Measurements from ENCODE around the gene HSPBAP1.

HSPBAP1 gene

DNA sequence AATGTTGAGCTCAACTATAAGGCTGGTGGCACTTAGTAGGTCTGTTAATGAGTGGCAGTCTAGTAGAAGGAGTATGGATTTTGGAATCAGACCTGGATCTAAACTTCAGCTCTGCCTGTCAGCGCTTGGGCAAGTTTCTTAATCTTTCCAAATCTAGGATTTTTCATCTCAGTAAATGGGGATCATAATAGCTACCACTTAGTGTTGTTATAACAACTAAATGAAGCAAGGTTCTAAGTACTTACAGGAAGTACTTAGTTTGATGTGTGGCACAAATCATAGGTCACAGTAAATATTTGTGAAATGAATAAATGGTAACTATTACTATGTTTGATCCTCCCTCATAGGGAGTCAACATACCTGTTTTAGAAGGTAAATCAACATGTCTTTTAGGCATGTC is 32.6 kb upstream of the HSPBAP1 start:
- no peaks in the 10 kb centered on the region for H4K20me1 ChIP-seq (ENCODE audit: control insufficient read depth, insufficient read depth, low read depth, low read length)
- no peaks in the 10 kb centered on the region for H3K79me2 ChIP-seq (ENCODE audit: control insufficient read depth, low read length)
- no peak overlapping the region for H3K27ac ChIP-seq (ENCODE audit: low read depth, low read length)
- no peak overlapping the region for H3K4me3 ChIP-seq (ENCODE audit: low read length)
- H3K27me3 ChIP-seq (ENCODE audit: control insufficient read depth, low read length) = no peaks in the 10 kb centered on the region
- H3K36me3 ChIP-seq (ENCODE audit: control insufficient read depth, low read length) = no peaks in the 10 kb centered on the region
- H3K4me2 ChIP-seq (ENCODE audit: low read length) = no peak overlapping the region
- H3K4me1 ChIP-seq (ENCODE audit: control insufficient read depth, low read length) = no peaks in the 10 kb centered on the region
- TF ChIP-seq, protein P1, sequence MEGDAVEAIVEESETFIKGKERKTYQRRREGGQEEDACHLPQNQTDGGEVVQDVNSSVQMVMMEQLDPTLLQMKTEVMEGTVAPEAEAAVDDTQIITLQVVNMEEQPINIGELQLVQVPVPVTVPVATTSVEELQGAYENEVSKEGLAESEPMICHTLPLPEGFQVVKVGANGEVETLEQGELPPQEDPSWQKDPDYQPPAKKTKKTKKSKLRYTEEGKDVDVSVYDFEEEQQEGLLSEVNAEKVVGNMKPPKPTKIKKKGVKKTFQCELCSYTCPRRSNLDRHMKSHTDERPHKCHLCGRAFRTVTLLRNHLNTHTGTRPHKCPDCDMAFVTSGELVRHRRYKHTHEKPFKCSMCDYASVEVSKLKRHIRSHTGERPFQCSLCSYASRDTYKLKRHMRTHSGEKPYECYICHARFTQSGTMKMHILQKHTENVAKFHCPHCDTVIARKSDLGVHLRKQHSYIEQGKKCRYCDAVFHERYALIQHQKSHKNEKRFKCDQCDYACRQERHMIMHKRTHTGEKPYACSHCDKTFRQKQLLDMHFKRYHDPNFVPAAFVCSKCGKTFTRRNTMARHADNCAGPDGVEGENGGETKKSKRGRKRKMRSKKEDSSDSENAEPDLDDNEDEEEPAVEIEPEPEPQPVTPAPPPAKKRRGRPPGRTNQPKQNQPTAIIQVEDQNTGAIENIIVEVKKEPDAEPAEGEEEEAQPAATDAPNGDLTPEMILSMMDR (IDR thresholded peaks at IDR 0.05; ENCODE audit: low read depth, low read length, poor library complexity, severe bottlenecking) = no peak
- no peak for TF ChIP-seq EZH2phosphoT487 (IDR thresholded peaks at IDR 0.05; ENCODE audit: borderline replicate concordance, low read length)
- H3K9me2 ChIP-seq (replicated peaks; ENCODE audit: control insufficient read depth, low read length) = no peaks in the 10 kb centered on the region
- H3K9me3 ChIP-seq (ENCODE audit: control insufficient read depth, insufficient read depth, low read length) = no peaks in the 10 kb centered on the region
- H3F3A ChIP-seq (ENCODE audit: control insufficient read depth, insufficient read depth) = no peaks in the 10 kb centered on the region

DNA sequence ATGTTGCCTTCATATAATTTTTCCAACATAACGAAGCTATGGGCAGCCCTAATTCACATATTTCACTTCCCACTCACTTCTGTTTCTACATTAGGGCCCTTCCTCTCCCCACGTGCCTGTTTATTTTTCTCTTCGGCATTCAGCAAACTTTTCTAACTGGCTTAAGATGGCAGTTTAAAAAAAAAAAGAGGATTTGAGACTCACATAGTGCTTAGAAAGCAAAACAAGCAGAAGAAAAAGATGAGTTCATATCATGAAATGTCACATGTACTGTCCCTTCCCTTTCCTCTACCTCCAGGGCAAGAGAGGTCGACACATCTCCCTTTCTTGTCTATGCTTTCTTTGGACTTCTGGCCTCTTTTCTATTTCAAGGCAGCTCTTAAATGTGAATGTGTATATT is 31.8 kb upstream of the HSPBAP1 start:
- Histone ChIP-seq H3K9me3 (ENCODE audit: control insufficient read depth, insufficient read depth, low read length) (no peaks in the 10 kb centered on the region), H3K27me3 (ENCODE audit: control insufficient read depth, low read length) (no peaks in the 10 kb centered on the region), H3K4me3 (ENCODE audit: low read length) (no peak overlapping the region), H3F3A (ENCODE audit: control insufficient read depth, insufficient read depth) (no peaks in the 10 kb centered on the region), H3K36me3 (ENCODE audit: control insufficient read depth, low read length) (no peaks in the 10 kb centered on the region), H3K79me2 (ENCODE audit: control insufficient read depth, low read length) (no peaks in the 10 kb centered on the region), H4K20me1 (ENCODE audit: control insufficient read depth, insufficient read depth, low read depth, low read length) (no peaks in the 10 kb centered on the region), H3K9me2 (replicated peaks; ENCODE audit: control insufficient read depth, low read length) (no peaks in the 10 kb centered on the region), H3K4me2 (ENCODE audit: low read length) (no peak overlapping the region), H3K4me1 (ENCODE audit: control insufficient read depth, low read length) (no peaks in the 10 kb centered on the region), H3K27ac (ENCODE audit: low read depth, low read length) (no peak overlapping the region)
- TF ChIP-seq, protein P1 (IDR thresholded peaks at IDR 0.05; ENCODE audit: low read depth, low read length, poor library complexity, severe bottlenecking) = no peak
- no peak for TF ChIP-seq EZH2phosphoT487 (IDR thresholded peaks at IDR 0.05; ENCODE audit: borderline replicate concordance, low read length)

DNA sequence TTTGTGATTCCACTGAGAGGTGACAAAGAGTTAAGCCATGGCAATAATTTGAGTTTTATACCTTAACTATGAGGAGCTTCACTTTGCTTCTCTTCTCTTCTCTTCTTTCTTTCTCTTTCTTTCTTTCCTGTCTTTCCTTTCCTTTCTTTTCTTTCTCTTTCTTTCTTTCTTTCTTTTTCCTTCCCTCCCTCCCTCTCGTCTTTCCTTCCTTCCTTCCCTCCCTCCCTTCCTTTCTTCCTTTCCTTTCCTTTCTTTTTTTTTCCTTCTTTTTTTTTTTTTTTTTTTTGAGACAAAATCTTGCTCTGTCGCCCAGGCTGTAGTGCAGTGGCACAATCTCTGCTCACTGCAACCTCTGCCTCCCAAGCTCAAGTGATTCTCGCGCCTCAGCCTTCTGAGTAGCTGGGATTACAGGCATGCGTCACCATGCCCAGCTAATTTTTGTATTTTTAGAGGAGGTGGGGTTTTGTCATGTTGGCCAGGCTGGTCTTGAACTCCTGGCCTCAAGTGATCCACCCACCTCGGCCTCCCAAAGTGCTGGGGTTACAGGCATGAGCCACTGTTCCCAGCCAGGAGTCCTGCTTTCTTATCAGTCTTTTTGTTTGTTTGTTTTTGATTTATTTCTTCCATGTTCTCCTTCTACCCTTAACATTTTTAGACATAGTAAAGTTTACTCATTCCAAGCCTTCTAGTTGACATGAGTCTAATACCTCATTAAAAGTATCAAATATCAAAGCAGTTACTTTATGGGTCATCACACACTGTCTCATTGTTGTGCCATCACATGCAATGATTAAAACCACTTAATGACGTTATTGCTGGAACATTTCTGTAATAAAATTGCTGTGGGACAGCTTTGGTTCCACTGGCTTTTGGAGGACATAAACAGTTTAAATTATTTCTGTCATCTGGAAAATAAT is 31.1 kb upstream of the HSPBAP1 start:
- no peaks in the 10 kb centered on the region for H3K79me2 ChIP-seq (ENCODE audit: control insufficient read depth, low read length)
- no peak for TF ChIP-seq EZH2phosphoT487 (IDR thresholded peaks at IDR 0.05; ENCODE audit: borderline replicate concordance, low read length)
- TF ChIP-seq, protein P1 (IDR thresholded peaks at IDR 0.05; ENCODE audit: low read depth, low read length, poor library complexity, severe bottlenecking) = no peak
- no peaks in the 10 kb centered on the region for H3K4me1 ChIP-seq (ENCODE audit: control insufficient read depth, low read length)
- H3F3A ChIP-seq (ENCODE audit: control insufficient read depth, insufficient read depth) = no peaks in the 10 kb centered on the region
- H3K36me3 ChIP-seq (ENCODE audit: control insufficient read depth, low read length) = no peaks in the 10 kb centered on the region
- no peaks in the 10 kb centered on the region for H3K27me3 ChIP-seq (ENCODE audit: control insufficient read depth, low read length)
- H3K27ac ChIP-seq (ENCODE audit: low read depth, low read length) = no peak overlapping the region
- no peak overlapping the region for H3K4me3 ChIP-seq (ENCODE audit: low read length)
- no peaks in the 10 kb centered on the region for H4K20me1 ChIP-seq (ENCODE audit: control insufficient read depth, insufficient read depth, low read depth, low read length)
- no peaks in the 10 kb centered on the region for H3K9me2 ChIP-seq (replicated peaks; ENCODE audit: control insufficient read depth, low read length)
- no peaks in the 10 kb centered on the region for H3K9me3 ChIP-seq (ENCODE audit: control insufficient read depth, insufficient read depth, low read length)
- H3K4me2 ChIP-seq (ENCODE audit: low read length) = no peak overlapping the region
